ENCODE results near the gene MAFG. TPM values are rescaled to one million over a fixed set of nuclear protein-coding genes. Genes with fewer than 3 reads are reported as not detected.
A peak's percentile ranks its signal among the peaks of the same experiment; 100 is the strongest.

Gene MAFG
- total and polyA plus RNA-seq, 2 experiments from 2014 or later, result 17.2 to 33.4 TPM

DNA sequence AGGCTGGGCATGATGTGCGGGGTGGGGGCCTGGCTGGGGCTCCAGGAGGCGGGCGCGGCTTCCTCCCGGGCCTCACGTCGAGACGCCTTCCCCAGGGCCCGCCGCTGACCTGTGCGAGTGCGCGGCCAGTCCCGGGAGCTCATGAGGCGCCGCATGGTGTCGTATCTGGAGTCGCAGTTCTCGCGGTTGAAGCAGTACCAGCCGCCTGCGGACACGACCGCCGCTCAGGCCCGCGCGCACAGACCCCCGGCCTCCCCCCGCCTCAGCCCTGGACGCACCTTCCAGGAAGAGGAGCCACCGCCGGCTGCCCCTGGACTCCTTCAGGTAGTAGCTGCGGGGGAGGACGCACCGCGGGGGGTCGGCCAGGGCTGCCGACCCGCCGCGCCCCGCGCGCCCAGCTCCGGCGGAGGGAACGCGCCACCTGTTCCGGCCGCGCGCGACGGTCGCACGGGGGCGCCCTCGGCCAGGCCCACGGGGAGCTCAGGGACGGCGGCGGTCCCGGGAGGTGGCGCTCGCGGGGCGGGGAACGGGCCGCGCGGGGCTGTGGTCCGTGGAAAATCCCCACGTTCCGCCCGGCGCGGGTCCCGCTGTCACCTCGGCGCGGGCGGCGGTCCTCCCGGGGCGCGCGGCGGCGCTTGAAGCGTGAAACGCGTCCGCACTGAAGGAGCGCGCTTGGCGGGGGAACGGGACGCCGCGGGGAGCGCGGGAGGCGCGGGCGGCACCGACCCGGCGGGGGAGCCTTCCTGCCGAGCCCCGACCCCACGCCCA is 32.0 kb upstream of the MAFG start:
- Histone ChIP-seq H3K9me2 (ENCODE audit: insufficient read depth) (no peaks in the 10 kb centered on the region), H3K4me2 (peak overlapping the region; percentile 69), H3F3A (replicated peaks; ENCODE audit: low read depth) (peaks cover 12% of the 10 kb centered on the region), H4K20me1 (replicated peaks; ENCODE audit: insufficient read depth) (0 out of 2 replicates have a peak, but pooled peaks cover 6% of the 10 kb centered on the region), H2AFZ (no peak overlapping the region), H3K4me1 (ENCODE audit: insufficient read depth) (peaks cover 5% of the 10 kb centered on the region; the same call in 1 of the 2 replicates), H3K36me3 (ENCODE audit: insufficient read depth) (no peaks in the 10 kb centered on the region), H3K79me2 (replicated peaks; ENCODE audit: insufficient read depth) (no peaks in the 10 kb centered on the region), H3K27ac (ENCODE audit: low read depth) (no peak overlapping the region), H3K4me3 (peak overlapping the region; percentile 48), H3K27me3 (ENCODE audit: insufficient read depth) (peaks cover 75% of the 10 kb centered on the region)
- ATAC-seq (peak; percentile 25), DNase-seq (ENCODE audit: low spot score) (peak; percentile 80)
- Mint-ChIP-seq H3K4me3 (no peak overlapping the region), H3K9me3 (peaks cover 3% of the 10 kb centered on the region; the same call in 1 of the 3 replicates), H3K27me3 (ENCODE audit: insufficient read depth, low read depth, poor library complexity) (peaks cover 57% of the 10 kb centered on the region), H3K4me1 (no peaks in the 10 kb centered on the region; the same call in 2 of the 3 replicates), H3K27ac (no peak overlapping the region), H3K36me3 (ENCODE audit: low read depth) (no peaks in the 10 kb centered on the region; the same call in 2 of the 3 replicates)
- TF ChIP-seq NANOG (IDR thresholded peaks at IDR 0.05; ENCODE audit: borderline replicate concordance) (no peak), CREB1 (CRISPR knock-in tag; IDR thresholded peaks at IDR 0.05; ENCODE audit: low read depth) (no peak), EZH2 (IDR thresholded peaks at IDR 0.05; ENCODE audit: low read depth, unreplicated experiment) (no peak)
- TF ChIP-seq, protein P1, sequence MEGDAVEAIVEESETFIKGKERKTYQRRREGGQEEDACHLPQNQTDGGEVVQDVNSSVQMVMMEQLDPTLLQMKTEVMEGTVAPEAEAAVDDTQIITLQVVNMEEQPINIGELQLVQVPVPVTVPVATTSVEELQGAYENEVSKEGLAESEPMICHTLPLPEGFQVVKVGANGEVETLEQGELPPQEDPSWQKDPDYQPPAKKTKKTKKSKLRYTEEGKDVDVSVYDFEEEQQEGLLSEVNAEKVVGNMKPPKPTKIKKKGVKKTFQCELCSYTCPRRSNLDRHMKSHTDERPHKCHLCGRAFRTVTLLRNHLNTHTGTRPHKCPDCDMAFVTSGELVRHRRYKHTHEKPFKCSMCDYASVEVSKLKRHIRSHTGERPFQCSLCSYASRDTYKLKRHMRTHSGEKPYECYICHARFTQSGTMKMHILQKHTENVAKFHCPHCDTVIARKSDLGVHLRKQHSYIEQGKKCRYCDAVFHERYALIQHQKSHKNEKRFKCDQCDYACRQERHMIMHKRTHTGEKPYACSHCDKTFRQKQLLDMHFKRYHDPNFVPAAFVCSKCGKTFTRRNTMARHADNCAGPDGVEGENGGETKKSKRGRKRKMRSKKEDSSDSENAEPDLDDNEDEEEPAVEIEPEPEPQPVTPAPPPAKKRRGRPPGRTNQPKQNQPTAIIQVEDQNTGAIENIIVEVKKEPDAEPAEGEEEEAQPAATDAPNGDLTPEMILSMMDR (conservative IDR thresholded peaks at IDR 0.05; ENCODE audit: low read depth in 2 of 2), result peak in 1 of 2 experiments; percentile 80; a peak in 2 of 4 replicates
- TF ChIP-seq, protein P2, sequence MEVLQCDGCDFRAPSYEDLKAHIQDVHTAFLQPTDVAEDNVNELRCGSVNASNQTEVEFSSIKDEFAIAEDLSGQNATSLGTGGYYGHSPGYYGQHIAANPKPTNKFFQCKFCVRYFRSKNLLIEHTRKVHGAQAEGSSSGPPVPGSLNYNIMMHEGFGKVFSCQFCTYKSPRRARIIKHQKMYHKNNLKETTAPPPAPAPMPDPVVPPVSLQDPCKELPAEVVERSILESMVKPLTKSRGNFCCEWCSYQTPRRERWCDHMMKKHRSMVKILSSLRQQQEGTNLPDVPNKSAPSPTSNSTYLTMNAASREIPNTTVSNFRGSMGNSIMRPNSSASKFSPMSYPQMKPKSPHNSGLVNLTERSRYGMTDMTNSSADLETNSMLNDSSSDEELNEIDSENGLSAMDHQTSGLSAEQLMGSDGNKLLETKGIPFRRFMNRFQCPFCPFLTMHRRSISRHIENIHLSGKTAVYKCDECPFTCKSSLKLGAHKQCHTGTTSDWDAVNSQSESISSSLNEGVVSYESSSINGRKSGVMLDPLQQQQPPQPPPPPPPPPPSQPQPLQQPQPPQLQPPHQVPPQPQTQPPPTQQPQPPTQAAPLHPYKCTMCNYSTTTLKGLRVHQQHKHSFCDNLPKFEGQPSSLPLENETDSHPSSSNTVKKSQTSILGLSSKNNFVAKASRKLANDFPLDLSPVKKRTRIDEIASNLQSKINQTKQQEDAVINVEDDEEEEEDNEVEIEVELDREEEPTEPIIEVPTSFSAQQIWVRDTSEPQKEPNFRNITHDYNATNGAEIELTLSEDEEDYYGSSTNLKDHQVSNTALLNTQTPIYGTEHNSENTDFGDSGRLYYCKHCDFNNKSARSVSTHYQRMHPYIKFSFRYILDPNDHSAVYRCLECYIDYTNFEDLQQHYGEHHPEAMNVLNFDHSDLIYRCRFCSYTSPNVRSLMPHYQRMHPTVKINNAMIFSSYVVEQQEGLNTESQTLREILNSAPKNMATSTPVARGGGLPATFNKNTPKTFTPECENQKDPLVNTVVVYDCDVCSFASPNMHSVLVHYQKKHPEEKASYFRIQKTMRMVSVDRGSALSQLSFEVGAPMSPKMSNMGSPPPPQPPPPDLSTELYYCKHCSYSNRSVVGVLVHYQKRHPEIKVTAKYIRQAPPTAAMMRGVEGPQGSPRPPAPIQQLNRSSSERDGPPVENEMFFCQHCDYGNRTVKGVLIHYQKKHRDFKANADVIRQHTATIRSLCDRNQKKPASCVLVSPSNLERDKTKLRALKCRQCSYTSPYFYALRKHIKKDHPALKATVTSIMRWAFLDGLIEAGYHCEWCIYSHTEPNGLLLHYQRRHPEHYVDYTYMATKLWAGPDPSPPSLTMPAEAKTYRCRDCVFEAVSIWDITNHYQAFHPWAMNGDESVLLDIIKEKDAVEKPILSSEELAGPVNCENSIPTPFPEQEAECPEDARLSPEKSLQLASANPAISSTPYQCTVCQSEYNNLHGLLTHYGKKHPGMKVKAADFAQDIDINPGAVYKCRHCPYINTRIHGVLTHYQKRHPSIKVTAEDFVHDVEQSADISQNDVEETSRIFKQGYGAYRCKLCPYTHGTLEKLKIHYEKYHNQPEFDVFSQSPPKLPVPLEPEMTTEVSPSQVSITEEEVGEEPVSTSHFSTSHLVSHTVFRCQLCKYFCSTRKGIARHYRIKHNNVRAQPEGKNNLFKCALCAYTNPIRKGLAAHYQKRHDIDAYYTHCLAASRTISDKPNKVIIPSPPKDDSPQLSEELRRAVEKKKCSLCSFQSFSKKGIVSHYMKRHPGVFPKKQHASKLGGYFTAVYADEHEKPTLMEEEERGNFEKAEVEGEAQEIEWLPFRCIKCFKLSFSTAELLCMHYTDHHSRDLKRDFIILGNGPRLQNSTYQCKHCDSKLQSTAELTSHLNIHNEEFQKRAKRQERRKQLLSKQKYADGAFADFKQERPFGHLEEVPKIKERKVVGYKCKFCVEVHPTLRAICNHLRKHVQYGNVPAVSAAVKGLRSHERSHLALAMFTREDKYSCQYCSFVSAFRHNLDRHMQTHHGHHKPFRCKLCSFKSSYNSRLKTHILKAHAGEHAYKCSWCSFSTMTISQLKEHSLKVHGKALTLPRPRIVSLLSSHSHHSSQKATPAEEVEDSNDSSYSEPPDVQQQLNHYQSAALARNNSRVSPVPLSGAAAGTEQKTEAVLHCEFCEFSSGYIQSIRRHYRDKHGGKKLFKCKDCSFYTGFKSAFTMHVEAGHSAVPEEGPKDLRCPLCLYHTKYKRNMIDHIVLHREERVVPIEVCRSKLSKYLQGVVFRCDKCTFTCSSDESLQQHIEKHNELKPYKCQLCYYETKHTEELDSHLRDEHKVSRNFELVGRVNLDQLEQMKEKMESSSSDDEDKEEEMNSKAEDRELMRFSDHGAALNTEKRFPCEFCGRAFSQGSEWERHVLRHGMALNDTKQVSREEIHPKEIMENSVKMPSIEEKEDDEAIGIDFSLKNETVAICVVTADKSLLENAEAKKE (CRISPR knock-in tag; IDR thresholded peaks at IDR 0.05), result no peak
